HG03108 (cell line): ENCODE measurements around the gene ZNF426.

ENCODE experiments used
- ATAC-seq: cut with Tn5 transposase; IDR thresholded peaks from one replicate; pipeline ENCODE4 v1.9.1; 2021; ENCODE audit warnings: moderate library complexity; ENCODE audit not compliant: unreplicated experiment

ZNF426 gene

DNA sequence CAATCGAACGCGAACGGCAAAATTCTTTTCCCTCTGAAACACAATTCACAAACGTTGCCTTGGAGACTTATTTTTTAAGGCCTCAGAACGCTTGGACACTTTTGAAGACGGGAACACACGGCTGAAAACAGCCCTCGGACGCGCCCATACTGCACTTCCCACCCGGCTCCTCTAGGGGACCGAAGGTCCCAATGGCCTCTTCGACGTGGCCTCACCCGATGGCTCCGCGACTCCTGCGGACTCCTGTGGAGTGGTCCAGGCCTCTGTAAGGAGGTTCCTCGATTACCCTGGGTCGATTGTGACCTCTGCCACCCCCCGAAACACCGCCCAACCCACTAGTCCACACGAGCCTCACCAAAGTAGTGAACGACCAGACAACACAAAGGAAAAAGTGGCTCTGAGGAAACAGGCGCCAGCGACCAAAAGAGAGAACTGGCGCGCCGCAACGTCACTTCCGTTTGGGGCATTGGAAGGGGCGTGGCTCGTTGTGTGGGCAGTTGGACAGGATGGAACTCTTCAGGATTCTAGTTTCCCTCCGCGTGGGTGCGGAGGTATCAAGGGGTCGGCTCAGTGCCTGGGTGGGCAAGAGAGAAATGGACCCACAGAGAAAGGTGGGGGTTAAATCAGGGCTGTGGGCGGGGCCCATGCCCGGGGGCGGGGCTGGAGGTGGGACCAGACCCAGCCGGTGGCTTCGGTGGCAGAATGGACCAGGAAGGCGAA lies 40.1 kb downstream of the ZNF426 start, which contains the start of gene ZNF560:
Gene ZNF560, minus strand, starts transcription at position 434 of the 720 bp plus-strand sequence. CDS start 23,303 bp downstream, outside the sequence.
- ATAC-seq, result no peak

DNA sequence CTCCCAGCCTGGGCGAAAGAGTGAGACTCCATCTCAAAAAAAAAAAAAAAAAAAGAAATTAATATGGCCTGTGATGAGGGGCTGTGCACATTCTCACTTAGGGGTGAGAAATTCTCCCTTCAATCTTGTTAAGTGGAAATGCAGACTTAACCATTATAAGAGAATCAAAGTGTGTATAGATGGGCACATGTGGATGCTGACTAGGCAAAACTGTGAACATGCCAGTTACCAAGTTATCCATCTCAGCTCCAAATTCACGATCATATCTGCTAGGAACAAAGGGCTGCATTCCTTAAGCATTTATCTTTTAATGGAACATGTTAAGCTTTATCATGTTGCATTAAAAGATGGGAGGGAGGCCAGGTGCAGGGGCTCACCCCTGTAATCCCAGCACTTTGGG lies 44.3 kb downstream of the ZNF426 start:
- no peak for ATAC-seq

DNA sequence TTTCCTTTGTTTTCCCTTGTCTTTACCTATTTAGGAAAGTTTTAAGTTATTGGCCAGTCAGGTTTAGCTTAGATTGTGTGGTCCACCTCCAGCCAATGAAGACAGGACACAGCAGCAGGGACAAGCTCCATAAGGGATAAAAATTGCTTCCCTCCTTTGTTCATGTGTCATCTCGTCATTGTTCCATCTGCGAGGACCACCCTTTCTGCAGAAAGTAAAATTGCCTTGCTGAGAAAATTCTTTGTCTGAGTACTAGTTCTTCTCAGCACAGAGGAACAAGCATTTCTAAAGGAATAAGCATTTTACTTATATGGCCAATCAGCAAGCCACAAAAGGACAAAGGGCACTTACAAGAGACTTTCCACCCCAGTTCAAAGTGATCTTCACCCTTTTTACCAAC lies 51.4 kb downstream of the ZNF426 start:
- ATAC-seq, result no peak

DNA sequence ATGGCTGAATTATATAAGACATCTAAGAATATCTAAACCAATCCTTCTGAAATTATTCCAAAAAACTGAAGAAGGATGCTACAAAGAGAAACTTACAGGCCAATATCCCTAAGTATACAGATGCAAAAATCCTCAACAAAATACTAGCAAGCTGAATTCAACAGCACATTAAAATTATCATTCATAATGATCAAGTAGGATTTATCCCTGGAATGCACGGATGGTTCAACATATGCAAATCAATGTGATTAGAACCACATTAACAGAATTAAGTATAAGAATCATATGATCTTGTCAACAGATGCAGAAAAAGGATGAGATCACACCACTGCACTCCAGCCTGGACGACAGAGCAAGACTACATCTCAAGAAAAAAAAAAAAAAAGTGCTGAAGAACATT lies 53.3 kb downstream of the ZNF426 start:
- ATAC-seq, result no peak

DNA sequence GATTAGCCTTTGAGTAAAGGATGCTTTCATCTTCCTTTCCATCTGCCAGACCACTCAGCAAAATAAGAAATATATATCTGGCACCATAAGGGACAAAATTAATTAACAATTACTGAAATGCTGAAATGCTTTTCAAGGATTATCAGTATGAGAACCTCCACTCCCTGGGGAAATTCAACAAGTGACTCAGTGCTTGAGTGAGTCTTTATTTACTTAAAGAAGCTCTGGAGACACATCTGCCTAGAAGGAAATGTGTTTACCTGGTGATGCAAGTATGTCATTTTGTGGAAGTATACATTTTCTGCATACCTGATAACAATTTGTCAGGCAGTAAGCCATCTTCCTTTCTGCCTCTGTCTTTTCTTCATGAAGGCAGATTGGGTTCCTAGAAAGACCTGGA lies 63.5 kb downstream of the ZNF426 start:
- ATAC-seq, result no peak
